HepG2 (cell line): Measurements from ENCODE around the gene NOL4L. TPM values are rescaled to one million over a fixed set of nuclear protein-coding genes. Genes with fewer than 3 reads are reported as not detected.
A peak's percentile ranks its signal among the peaks of the same experiment; 100 is the strongest.

Experiments used
- ARNTL ChIP-seq: sonication (generic); formaldehyde crosslinking; IDR thresholded peaks from 2 replicates; pipeline ENCODE4 v1.4.0; 2020; ENCODE audit warnings: mild to moderate bottlenecking, missing genetic modification reagents
- BORCS8-MEF2B ChIP-seq: sonication (generic); formaldehyde crosslinking; IDR thresholded peaks from 2 replicates; pipeline ENCODE4 v1.8.0; 2022; ENCODE audit warnings: mild to moderate bottlenecking, missing genetic modification reagents
- CCAR2 ChIP-seq: fragments of 200-400 bp; formaldehyde crosslinking; optimal IDR thresholded peaks from 2 replicates; pipeline ENCODE3; 2018; ENCODE audit warnings: low read depth, mild to moderate bottlenecking, low read length, moderate library complexity
- ELF3 ChIP-seq: IDR thresholded peaks from 2 replicates; pipeline ENCODE4 v1.6.1; 2016; ENCODE audit warnings: missing genetic modification reagents, missing compliant biosample characterization
- HNRNPL ChIP-seq: fragments of 200-400 bp; formaldehyde crosslinking; IDR thresholded peaks from 2 replicates; pipeline ENCODE4 v1.6.1; 2017; ENCODE audit warnings: mild to moderate bottlenecking, low read depth, low read length
- KDM3A ChIP-seq: IDR thresholded peaks from 2 replicates; pipeline ENCODE4 v1.6.1; 2018; ENCODE audit warnings: low read depth, missing compliant biosample characterization
- NR2F6 ChIP-seq, 2 experiments: IDR thresholded peaks; 2 replicates each; pipeline ENCODE4 v1.6.1; 2016; ENCODE audit warnings: antibody characterized with exemption in 1 of 2, mild to moderate bottlenecking in 1 of 2
- SAP130 ChIP-seq: IDR thresholded peaks from 2 replicates; pipeline ENCODE4 v1.6.1; 2016; ENCODE audit warnings: low read depth
- ZEB1 ChIP-seq: IDR thresholded peaks from 2 replicates; pipeline ENCODE4 v1.6.1; 2012; ENCODE audit warnings: mild to moderate bottlenecking, low read depth, inconsistent platforms; ENCODE audit not compliant: insufficient replicate concordance
- ZMYM2 ChIP-seq: sonication (generic); formaldehyde crosslinking; IDR thresholded peaks from 2 replicates; pipeline ENCODE4 v1.8.0; 2022; ENCODE audit warnings: mild to moderate bottlenecking, missing genetic modification reagents
- ZNF333 ChIP-seq: sonication (generic); formaldehyde crosslinking; IDR thresholded peaks from 2 replicates; pipeline ENCODE4 v1.4.0; 2020; ENCODE audit warnings: mild to moderate bottlenecking, missing genetic modification reagents, borderline replicate concordance
- ZNF350 ChIP-seq: sonication (generic); formaldehyde crosslinking; IDR thresholded peaks from 2 replicates; pipeline ENCODE4 v1.4.0; 2020; ENCODE audit warnings: mild to moderate bottlenecking, low read depth, missing genetic modification reagents, borderline replicate concordance
- ZNF367 ChIP-seq: sonication (generic); formaldehyde crosslinking; IDR thresholded peaks from 2 replicates; pipeline ENCODE4 v1.4.0; 2020; ENCODE audit warnings: missing genetic modification reagents, borderline replicate concordance
- ZNF672 ChIP-seq: sonication (generic); formaldehyde crosslinking; IDR thresholded peaks from 2 replicates; pipeline ENCODE4 v1.8.1; 2022; ENCODE audit warnings: missing genetic modification reagents
- polyA plus RNA-seq, 8 experiments: library from polyadenylated mRNA; depleted of rRNA in 3 of 8; stranded (reverse) in 7 of 8; unstranded in 1 of 8; fragments of >200 nt; fragmentation: Illumina TruSeq in 4 of 8; extraction: Trizol in 4 of 8; gene quantifications; 2 replicates each; pipeline versions ENCODE4 v1.2.1 to v1.2.3, GENCODE V29; 2011 to 2016; ENCODE audit warnings: low read depth in 4 of 8, missing spikeins in 1 of 8, mixed read lengths in 1 of 8; ENCODE audit not compliant: insufficient read depth in 1 of 8
- total RNA-seq, 5 experiments: library from RNA; depleted of rRNA; stranded (reverse); fragments of >200 nt; fragmentation: Illumina TruSeq; extraction: Trizol; gene quantifications; 2 replicates each; pipeline ENCODE4 v1.2.3, GENCODE V29; 2016; ENCODE audit warnings: low read depth in 1 of 5
- TF ChIP-seq, protein P1 (sequence below): sonication (generic); formaldehyde crosslinking; IDR thresholded peaks from 2 replicates; pipeline ENCODE4 v1.4.0; 2020; ENCODE audit warnings: missing genetic modification reagents, borderline replicate concordance
- TF ChIP-seq, protein P2 (sequence below): sonication (generic); formaldehyde crosslinking; IDR thresholded peaks from 2 replicates; pipeline ENCODE4 v1.4.0; 2020; ENCODE audit warnings: mild to moderate bottlenecking, missing genetic modification reagents
- TF ChIP-seq, protein P3 (sequence below): sonication (generic); formaldehyde crosslinking; IDR thresholded peaks from 2 replicates; pipeline ENCODE4 v1.8.0; 2022; ENCODE audit warnings: low read depth, missing genetic modification reagents
- TF ChIP-seq, protein P4 (sequence below): sonication (generic); formaldehyde crosslinking; IDR thresholded peaks from 2 replicates; pipeline ENCODE4 v1.9.0; 2021; ENCODE audit warnings: missing genetic modification reagents, borderline replicate concordance
- TF ChIP-seq, protein P5 (sequence below): IDR thresholded peaks from 2 replicates; pipeline ENCODE4 v1.6.1; 2012; ENCODE audit warnings: inconsistent platforms

NOL4L gene
- total and polyA plus RNA-seq, 2 of the 13 experiments (the other 11 are each of a cell fraction or from before 2014, with no cell fraction given), result 16.6 to 35.4 TPM

DNA sequence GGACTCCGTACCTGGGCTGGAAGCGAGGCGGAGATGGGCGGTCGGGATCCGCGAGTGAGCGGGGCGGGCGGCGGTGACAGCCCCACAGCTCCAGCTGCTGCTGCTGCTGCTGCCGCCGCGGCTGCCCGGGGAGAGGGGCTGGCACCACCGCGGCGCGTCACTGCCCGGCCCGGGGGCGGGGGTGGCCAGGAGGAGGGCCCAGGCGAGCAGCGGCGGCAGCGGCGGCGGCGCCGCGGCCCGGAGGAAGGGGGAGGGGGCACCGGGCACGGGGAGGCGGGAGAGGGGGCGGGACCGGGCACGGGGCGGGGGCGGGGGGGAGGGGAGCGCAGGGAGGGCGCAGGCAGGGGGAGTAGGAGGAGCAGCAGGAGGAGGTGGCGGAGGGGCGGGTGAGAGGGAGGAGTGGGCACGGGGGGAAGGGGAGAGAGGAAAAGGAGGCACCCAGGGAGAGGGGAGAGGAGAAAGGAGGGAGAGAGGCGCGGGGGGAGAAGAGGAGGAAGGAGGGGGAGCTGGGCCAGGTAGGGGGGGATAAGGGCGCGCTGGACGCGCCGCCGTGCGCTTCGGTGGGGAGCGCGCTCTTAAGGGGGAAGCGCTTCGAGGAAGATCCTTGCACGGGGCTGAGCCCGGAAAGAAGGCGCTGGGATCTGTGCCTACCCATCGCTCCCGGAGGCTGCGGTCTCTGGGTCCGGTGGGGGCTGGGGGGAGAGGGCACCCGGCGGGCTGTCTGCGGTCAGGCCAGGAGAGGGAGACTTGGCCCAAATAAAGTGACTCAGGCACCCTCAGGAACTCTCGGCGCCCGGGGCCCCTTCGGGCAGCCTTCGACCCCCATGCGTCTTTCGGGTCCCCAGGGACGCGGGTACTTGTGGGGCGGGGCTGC is 101.5 kb downstream of the NOL4L start (continued):
- TF ChIP-seq, protein P1, sequence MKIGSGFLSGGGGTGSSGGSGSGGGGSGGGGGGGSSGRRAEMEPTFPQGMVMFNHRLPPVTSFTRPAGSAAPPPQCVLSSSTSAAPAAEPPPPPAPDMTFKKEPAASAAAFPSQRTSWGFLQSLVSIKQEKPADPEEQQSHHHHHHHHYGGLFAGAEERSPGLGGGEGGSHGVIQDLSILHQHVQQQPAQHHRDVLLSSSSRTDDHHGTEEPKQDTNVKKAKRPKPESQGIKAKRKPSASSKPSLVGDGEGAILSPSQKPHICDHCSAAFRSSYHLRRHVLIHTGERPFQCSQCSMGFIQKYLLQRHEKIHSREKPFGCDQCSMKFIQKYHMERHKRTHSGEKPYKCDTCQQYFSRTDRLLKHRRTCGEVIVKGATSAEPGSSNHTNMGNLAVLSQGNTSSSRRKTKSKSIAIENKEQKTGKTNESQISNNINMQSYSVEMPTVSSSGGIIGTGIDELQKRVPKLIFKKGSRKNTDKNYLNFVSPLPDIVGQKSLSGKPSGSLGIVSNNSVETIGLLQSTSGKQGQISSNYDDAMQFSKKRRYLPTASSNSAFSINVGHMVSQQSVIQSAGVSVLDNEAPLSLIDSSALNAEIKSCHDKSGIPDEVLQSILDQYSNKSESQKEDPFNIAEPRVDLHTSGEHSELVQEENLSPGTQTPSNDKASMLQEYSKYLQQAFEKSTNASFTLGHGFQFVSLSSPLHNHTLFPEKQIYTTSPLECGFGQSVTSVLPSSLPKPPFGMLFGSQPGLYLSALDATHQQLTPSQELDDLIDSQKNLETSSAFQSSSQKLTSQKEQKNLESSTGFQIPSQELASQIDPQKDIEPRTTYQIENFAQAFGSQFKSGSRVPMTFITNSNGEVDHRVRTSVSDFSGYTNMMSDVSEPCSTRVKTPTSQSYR (CRISPR knock-in tag), result peak; percentile 75; the same call in 1 of the 2 replicates
- TF ChIP-seq HNRNPL, result peak; percentile 45; the same call in 1 of the 2 replicates
- TF ChIP-seq NR2F6 (IDR thresholded peaks at IDR 0.05), result no peak
- peak; percentile 32; the same call in 1 of the 2 replicates for TF ChIP-seq NR2F6 (CRISPR knock-in tag; IDR thresholded peaks at IDR 0.05)
- TF ChIP-seq ZNF333, result peak; percentile 85; the same call in 1 of the 2 replicates
- peak; percentile 48; the same call in 1 of the 2 replicates for TF ChIP-seq ELF3 (CRISPR knock-in tag)
- peak; percentile 34 for TF ChIP-seq ZEB1
- TF ChIP-seq KDM3A, result peak; percentile 87; the same call in 1 of the 2 replicates
- no peak for TF ChIP-seq BORCS8-MEF2B (CRISPR knock-in tag)
- TF ChIP-seq ZNF672 (CRISPR knock-in tag), result 0 out of 2 replicates have a peak, but pooled peaks have one; percentile 35
- 0 out of 2 replicates have a peak, but pooled peaks have one; percentile 16 for TF ChIP-seq ZMYM2 (CRISPR knock-in tag)
- 0 out of 2 replicates have a peak, but pooled peaks have one; percentile 76 for TF ChIP-seq ZNF367 (CRISPR knock-in tag)
- TF ChIP-seq, protein P2, sequence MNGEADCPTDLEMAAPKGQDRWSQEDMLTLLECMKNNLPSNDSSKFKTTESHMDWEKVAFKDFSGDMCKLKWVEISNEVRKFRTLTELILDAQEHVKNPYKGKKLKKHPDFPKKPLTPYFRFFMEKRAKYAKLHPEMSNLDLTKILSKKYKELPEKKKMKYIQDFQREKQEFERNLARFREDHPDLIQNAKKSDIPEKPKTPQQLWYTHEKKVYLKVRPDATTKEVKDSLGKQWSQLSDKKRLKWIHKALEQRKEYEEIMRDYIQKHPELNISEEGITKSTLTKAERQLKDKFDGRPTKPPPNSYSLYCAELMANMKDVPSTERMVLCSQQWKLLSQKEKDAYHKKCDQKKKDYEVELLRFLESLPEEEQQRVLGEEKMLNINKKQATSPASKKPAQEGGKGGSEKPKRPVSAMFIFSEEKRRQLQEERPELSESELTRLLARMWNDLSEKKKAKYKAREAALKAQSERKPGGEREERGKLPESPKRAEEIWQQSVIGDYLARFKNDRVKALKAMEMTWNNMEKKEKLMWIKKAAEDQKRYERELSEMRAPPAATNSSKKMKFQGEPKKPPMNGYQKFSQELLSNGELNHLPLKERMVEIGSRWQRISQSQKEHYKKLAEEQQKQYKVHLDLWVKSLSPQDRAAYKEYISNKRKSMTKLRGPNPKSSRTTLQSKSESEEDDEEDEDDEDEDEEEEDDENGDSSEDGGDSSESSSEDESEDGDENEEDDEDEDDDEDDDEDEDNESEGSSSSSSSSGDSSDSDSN, result peak; percentile 58
- TF ChIP-seq, protein P3, sequence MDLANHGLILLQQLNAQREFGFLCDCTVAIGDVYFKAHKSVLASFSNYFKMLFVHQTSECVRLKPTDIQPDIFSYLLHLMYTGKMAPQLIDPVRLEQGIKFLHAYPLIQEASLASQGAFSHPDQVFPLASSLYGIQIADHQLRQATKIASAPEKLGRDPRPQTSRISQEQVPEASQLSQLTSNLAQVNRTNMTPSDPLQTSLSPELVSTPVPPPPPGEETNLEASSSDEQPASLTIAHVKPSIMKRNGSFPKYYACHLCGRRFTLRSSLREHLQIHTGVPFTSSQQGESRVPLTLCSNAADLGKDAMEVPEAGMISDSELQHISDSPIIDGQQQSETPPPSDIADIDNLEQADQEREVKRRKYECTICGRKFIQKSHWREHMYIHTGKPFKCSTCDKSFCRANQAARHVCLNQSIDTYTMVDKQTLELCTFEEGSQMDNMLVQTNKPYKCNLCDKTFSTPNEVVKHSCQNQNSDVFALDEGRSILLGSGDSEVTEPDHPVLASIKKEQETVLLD (CRISPR knock-in tag), result peak; percentile 92
- TF ChIP-seq, protein P4, sequence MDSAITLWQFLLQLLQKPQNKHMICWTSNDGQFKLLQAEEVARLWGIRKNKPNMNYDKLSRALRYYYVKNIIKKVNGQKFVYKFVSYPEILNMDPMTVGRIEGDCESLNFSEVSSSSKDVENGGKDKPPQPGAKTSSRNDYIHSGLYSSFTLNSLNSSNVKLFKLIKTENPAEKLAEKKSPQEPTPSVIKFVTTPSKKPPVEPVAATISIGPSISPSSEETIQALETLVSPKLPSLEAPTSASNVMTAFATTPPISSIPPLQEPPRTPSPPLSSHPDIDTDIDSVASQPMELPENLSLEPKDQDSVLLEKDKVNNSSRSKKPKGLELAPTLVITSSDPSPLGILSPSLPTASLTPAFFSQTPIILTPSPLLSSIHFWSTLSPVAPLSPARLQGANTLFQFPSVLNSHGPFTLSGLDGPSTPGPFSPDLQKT (CRISPR knock-in tag), result no peak
- TF ChIP-seq ARNTL, result no peak
- TF ChIP-seq ZNF350 (CRISPR knock-in tag), result peak; percentile 43; the same call in 1 of the 2 replicates
- peak; percentile 63 for TF ChIP-seq SAP130 (CRISPR knock-in tag)
- peak; percentile 63 for TF ChIP-seq CCAR2
- TF ChIP-seq, protein P5, sequence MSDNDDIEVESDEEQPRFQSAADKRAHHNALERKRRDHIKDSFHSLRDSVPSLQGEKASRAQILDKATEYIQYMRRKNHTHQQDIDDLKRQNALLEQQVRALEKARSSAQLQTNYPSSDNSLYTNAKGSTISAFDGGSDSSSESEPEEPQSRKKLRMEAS, result peak; percentile 27; the same call in 1 of the 2 replicates
